GM12878 (cell line): Measurements from ENCODE around the gene CHRM1. TPM values are rescaled to one million over a fixed set of nuclear protein-coding genes. Genes with fewer than 3 reads are reported as not detected.

ENCODE experiments used
- CBX5 ChIP-seq: sonication (generic); IDR thresholded peaks from 2 replicates; pipeline ENCODE4 v1.6.1; 2016; ENCODE audit warnings: low read depth, moderate library complexity, mild to moderate bottlenecking, inconsistent platforms
- CTCF ChIP-seq, 3 experiments: IDR thresholded peaks in 2 of 3; conservative IDR thresholded peaks in 1 of 3; 2 replicates each; pipeline ENCODE4 v1.5.1; 2011; ENCODE audit warnings: low read depth in 3 of 3, low read length in 3 of 3, mild to moderate bottlenecking in 3 of 3, control low read depth in 2 of 3, moderate library complexity in 2 of 3, inconsistent platforms in 1 of 3, mixed read lengths in 1 of 3; ENCODE audit not compliant: control insufficient read depth in 2 of 3, insufficient read depth in 1 of 3; ENCODE audit errors: extremely low read depth in 1 of 3
- ELK1 ChIP-seq: IDR thresholded peaks from 2 replicates; pipeline ENCODE4 v1.6.1; 2012; ENCODE audit warnings: low read depth, low read length, improper control_type of control experiment
- FOXK2 ChIP-seq: fragments of 450-650 bp; IDR thresholded peaks from 2 replicates; pipeline ENCODE4 v1.6.1; 2017; ENCODE audit warnings: mild to moderate bottlenecking, moderate library complexity
- JUNB ChIP-seq: IDR thresholded peaks from 2 replicates; pipeline ENCODE4 v1.6.1; 2016; ENCODE audit warnings: antibody characterized with exemption, mild to moderate bottlenecking
- NFYB ChIP-seq: IDR thresholded peaks from 2 replicates; pipeline ENCODE4 v1.6.1; 2011; ENCODE audit warnings: low read depth, mild to moderate bottlenecking, low read length, improper control_type of control experiment, moderate library complexity; ENCODE audit not compliant: insufficient read depth
- RELA ChIP-seq: fragments of 450-650 bp; IDR thresholded peaks from 2 replicates; pipeline ENCODE4 v1.8.0; 2014; ENCODE audit warnings: borderline replicate concordance; ENCODE audit not compliant: partially characterized antibody
- STAT3 ChIP-seq: IDR thresholded peaks from 2 replicates; pipeline ENCODE4 v1.6.1; 2011; ENCODE audit warnings: low read depth, low read length, improper control_type of control experiment
- TAF1 ChIP-seq: IDR thresholded peaks from 2 replicates; pipeline ENCODE4 v1.6.1; 2011; ENCODE audit warnings: mild to moderate bottlenecking, low read depth, low read length, borderline replicate concordance
- TARDBP ChIP-seq: IDR thresholded peaks from 2 replicates; pipeline ENCODE4 v1.6.1; 2016; ENCODE audit warnings: borderline replicate concordance
- USF2 ChIP-seq: IDR thresholded peaks from 2 replicates; pipeline ENCODE4 v1.6.1; 2011; ENCODE audit warnings: low read depth, low read length, improper control_type of control experiment, borderline replicate concordance
- YBX1 ChIP-seq: fragments of 450-650 bp; IDR thresholded peaks from 2 replicates; pipeline ENCODE4 v1.6.1; 2016; ENCODE audit warnings: antibody characterized with exemption
- ZBTB40 ChIP-seq: fragments of 450-650 bp; IDR thresholded peaks from 2 replicates; pipeline ENCODE4 v1.6.1; 2016; ENCODE audit warnings: mild to moderate bottlenecking, moderate library complexity, borderline replicate concordance
- ZNF217 ChIP-seq: fragments of 450-650 bp; IDR thresholded peaks from 2 replicates; pipeline ENCODE4 v1.6.1; 2017; ENCODE audit warnings: antibody characterized with exemption, mild to moderate bottlenecking
- polyA plus RNA-seq, 11 experiments: library from polyadenylated mRNA; depleted of rRNA in 4 of 11; unstranded in 6 of 11; stranded (reverse) in 5 of 11; fragments of >200 nt; fragmentation: Nextera tagmentation in 4 of 11; fragmentation: Illumina TruSeq in 1 of 11; extraction: Ambion mirVana in 4 of 11; extraction: Trizol in 1 of 11; gene quantifications; 1 replicate in 1 of 11; 2 replicates in 10 of 11; pipeline versions ENCODE4 v1.2.1 to v1.2.3, GENCODE V29; 2011 to 2016; ENCODE audit warnings: inconsistent platforms in 2 of 11, missing spikeins in 2 of 11, low read depth in 1 of 11
- total RNA-seq, 4 experiments: library from RNA; depleted of rRNA in 3 of 4; stranded (reverse); fragments of >200 nt in 3 of 4; fragmentation: Illumina TruSeq in 1 of 4; extraction: Trizol in 1 of 4; gene quantifications; 2 replicates each; pipeline versions ENCODE4 v1.2.1 to v1.2.3, GENCODE V29; 2013 to 2021
- TF ChIP-seq, protein P1 (sequence below): IDR thresholded peaks from 2 replicates; pipeline ENCODE4 v1.6.1; 2011; ENCODE audit warnings: borderline replicate concordance, low read depth, mild to moderate bottlenecking, moderate library complexity, low read length; ENCODE audit not compliant: insufficient read depth, poor library complexity, severe bottlenecking
- TF ChIP-seq, protein P2 (sequence below): fragments of 450-650 bp; formaldehyde crosslinking; IDR thresholded peaks from 2 replicates; pipeline ENCODE4 v1.4.0; 2022; ENCODE audit warnings: mild to moderate bottlenecking, moderate library complexity

Gene CHRM1
- total and polyA plus RNA-seq, 10 of the 15 experiments (the other 5 are each of a cell fraction or from before 2014, with no cell fraction given): not detected

- TF ChIP-seq ZBTB40 (no peak; the same call in 1 of the 2 replicates), JUNB (no peak), USF2 (no peak), FOXK2 (no peak), ELK1 (no peak), NFYB (no peak), TARDBP (no peak), STAT3 (no peak), CBX5 (no peak), ZNF217 (no peak), RELA (no peak), CTCF (IDR thresholded peaks at IDR 0.05 in 2 of 3, conservative IDR thresholded peaks at IDR 0.05 in 1 of 3; ENCODE audit: control insufficient read depth in 2 of 3, extremely low read depth in 1 of 3, insufficient read depth in 1 of 3, low read depth in 3 of 3, low read length in 3 of 3) (no peak), YBX1 (no peak), TAF1 (no peak)
- TF ChIP-seq, protein P1, sequence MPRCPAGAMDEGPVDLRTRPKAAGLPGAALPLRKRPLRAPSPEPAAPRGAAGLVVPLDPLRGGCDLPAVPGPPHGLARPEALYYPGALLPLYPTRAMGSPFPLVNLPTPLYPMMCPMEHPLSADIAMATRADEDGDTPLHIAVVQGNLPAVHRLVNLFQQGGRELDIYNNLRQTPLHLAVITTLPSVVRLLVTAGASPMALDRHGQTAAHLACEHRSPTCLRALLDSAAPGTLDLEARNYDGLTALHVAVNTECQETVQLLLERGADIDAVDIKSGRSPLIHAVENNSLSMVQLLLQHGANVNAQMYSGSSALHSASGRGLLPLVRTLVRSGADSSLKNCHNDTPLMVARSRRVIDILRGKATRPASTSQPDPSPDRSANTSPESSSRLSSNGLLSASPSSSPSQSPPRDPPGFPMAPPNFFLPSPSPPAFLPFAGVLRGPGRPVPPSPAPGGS: no peak
- TF ChIP-seq, protein P2, sequence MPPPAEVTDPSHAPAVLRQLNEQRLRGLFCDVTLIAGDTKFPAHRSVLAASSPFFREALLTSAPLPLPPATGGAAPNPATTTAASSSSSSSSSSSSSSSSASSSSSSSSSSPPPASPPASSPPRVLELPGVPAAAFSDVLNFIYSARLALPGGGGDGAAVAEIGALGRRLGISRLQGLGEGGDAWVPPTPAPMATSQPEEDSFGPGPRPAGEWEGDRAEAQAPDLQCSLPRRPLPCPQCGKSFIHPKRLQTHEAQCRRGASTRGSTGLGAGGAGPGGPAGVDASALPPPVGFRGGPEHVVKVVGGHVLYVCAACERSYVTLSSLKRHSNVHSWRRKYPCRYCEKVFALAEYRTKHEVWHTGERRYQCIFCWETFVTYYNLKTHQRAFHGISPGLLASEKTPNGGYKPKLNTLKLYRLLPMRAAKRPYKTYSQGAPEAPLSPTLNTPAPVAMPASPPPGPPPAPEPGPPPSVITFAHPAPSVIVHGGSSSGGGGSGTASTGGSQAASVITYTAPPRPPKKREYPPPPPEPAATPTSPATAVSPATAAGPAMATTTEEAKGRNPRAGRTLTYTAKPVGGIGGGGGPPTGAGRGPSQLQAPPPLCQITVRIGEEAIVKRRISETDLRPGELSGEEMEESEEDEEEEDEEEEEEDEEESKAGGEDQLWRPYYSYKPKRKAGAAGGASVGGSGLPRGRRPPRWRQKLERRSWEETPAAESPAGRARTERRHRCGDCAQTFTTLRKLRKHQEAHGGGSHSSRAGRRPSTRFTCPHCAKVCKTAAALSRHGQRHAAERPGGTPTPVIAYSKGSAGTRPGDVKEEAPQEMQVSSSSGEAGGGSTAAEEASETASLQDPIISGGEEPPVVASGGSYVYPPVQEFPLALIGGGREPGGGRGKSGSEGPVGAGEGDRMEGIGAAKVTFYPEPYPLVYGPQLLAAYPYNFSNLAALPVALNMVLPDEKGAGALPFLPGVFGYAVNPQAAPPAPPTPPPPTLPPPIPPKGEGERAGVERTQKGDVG (CRISPR knock-in tag): no peak
These were observed 2.6 kb upstream of the CHRM1 start (continued) for GRCh38 chr11:62923601-62924411.
